Measurements from ENCODE around the gene GAB1. TPM values are rescaled to one million over a fixed set of nuclear protein-coding genes. Genes with fewer than 3 reads are reported as not detected.

The GAB1 gene
- total RNA-seq, 4 donors from 2014 or later: 50.4 to 65.3 (median 63.7) TPM

- intact Hi-C loops (cut with DNase I; ENCODE audit: low total_unique reads): no loop called here
- Histone ChIP-seq H3K4me3 (no peak overlapping the region), H3K27me3 (no peaks in the 10 kb centered on the region), H3K9me3 (no peaks in the 10 kb centered on the region), H3K27ac (no peak overlapping the region), H3K36me3 (no peaks in the 10 kb centered on the region), H3K4me1 (no peaks in the 10 kb centered on the region)
- TF ChIP-seq POLR2A (IDR thresholded peaks at IDR 0.05): no peak
- TF ChIP-seq CTCF (IDR thresholded peaks at IDR 0.05): no peak
- DNase-seq: no peak
Measured at GRCh38 chr4:143313996-143314395, 22.7 kb upstream of the GAB1 start.

- no peak overlapping the region for H3K4me3 ChIP-seq
- intact Hi-C loops (cut with DNase I; ENCODE audit: low total_unique reads): no loop called here
- H3K27ac ChIP-seq: no peak overlapping the region
- no peaks in the 10 kb centered on the region for H3K27me3 ChIP-seq
- DNase-seq: no peak
- no peaks in the 10 kb centered on the region for H3K4me1 ChIP-seq
- H3K9me3 ChIP-seq: no peaks in the 10 kb centered on the region
- H3K36me3 ChIP-seq: no peaks in the 10 kb centered on the region
- no peak for TF ChIP-seq CTCF (IDR thresholded peaks at IDR 0.05)
Measured at GRCh38 chr4:143320113-143320512, 16.6 kb upstream of the GAB1 start.

GRCh38 chr4:143326735-143327134, 9.9 kb upstream of the GAB1 start:
- Histone ChIP-seq H3K27ac (no peak overlapping the region), H3K9me3 (no peaks in the 10 kb centered on the region), H3K27me3 (no peaks in the 10 kb centered on the region), H3K4me3 (no peak overlapping the region), H3K36me3 (no peaks in the 10 kb centered on the region), H3K4me1 (no peaks in the 10 kb centered on the region)
- no peak for DNase-seq
- intact Hi-C loops (cut with DNase I; ENCODE audit: low total_unique reads): no loop called here
- TF ChIP-seq CTCF (IDR thresholded peaks at IDR 0.05) (no peak), POLR2A (IDR thresholded peaks at IDR 0.05) (no peak)

- no peak for DNase-seq
- intact Hi-C loops (cut with DNase I; ENCODE audit: low total_unique reads): no loop called here
- H3K27me3 ChIP-seq: no peaks in the 10 kb centered on the region
- H3K4me3 ChIP-seq: no peak overlapping the region
- no peaks in the 10 kb centered on the region for H3K36me3 ChIP-seq
- no peak overlapping the region for H3K27ac ChIP-seq
- no peaks in the 10 kb centered on the region for H3K9me3 ChIP-seq
- H3K4me1 ChIP-seq: no peaks in the 10 kb centered on the region
- TF ChIP-seq POLR2A (IDR thresholded peaks at IDR 0.05) (no peak), CTCF (IDR thresholded peaks at IDR 0.05) (no peak)
Measured at GRCh38 chr4:143329985-143330384, 6.7 kb upstream of the GAB1 start.

GRCh38 chr4:143335979-143336780, 496 bp upstream of the GAB1 start:
- Histone ChIP-seq H3K4me1 (no peaks in the 10 kb centered on the region), H3K4me3 (peak overlapping the region; percentile 83 to 89), H3K27me3 (no peaks in the 10 kb centered on the region), H3K27ac (peak overlapping the region; percentile 97 to 99), H3K9me3 (no peaks in the 10 kb centered on the region), H3K36me3 (no peaks in the 10 kb centered on the region)
- TF ChIP-seq CTCF (IDR thresholded peaks at IDR 0.05): no peak
- peak; percentile 33 to 65 for TF ChIP-seq POLR2A (IDR thresholded peaks at IDR 0.05)
- intact Hi-C loops (cut with DNase I; ENCODE audit: low total_unique reads): no loop called here
- DNase-seq: peak; percentile 87 to 93
